Activated T-cell treated with anti-CD3 and anti-CD28 coated beads, Interleukin-2, amount 50 U/mL, for 48 hours (primary cell): ENCODE measurements around the gene ZCRB1.

Experiments used
- DNase-seq, 2 experiments: peaks; one replicate each; pipeline ENCODE4 v3.0.0-alpha.2; 2020

ZCRB1 gene

DNA sequence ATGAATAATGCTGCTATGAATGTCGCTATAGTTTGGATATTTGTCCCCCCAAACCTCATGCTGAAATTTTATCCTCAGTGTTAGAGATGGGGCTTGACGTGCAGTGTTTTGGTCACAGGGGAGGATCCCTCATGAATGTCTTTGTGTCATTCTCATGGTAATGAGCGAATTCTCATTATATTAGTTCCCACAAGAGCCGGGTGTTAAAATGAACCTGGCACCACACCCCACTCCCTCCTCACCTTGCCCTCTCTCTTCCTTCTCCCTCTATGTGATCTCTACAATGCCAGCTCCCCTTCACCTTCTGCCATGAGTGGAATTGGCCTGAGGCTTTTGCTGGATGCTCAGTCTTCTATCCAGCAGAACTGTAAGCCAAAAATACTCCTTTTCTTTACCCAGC, 50.4 kb downstream of the ZCRB1 start:
- DNase-seq, result no peak

DNA sequence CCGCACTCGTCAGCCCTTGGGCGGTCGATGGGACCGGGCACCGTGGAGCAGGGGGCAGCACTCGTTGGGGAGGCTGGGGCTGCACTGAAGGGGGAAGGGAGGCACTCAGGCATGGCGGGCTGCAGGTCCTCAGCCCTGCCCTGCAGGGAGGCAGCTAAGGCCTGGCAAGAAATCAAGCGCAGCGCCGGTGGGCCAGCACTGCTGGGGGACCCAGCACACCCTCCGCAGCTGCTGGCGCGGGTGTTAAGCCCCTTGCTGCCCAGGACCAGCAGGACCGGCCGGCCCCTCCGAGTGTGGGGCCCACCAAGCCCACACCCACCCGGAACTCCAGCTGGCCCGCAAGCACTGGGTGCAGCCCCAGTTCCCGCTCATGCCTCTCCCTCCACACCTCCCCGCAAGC, 52.2 kb downstream of the ZCRB1 start:
- DNase-seq, result no peak

GRCh38 chr12:42270596-42270995, 55.3 kb downstream of the ZCRB1 start:
- no peak for DNase-seq

DNA sequence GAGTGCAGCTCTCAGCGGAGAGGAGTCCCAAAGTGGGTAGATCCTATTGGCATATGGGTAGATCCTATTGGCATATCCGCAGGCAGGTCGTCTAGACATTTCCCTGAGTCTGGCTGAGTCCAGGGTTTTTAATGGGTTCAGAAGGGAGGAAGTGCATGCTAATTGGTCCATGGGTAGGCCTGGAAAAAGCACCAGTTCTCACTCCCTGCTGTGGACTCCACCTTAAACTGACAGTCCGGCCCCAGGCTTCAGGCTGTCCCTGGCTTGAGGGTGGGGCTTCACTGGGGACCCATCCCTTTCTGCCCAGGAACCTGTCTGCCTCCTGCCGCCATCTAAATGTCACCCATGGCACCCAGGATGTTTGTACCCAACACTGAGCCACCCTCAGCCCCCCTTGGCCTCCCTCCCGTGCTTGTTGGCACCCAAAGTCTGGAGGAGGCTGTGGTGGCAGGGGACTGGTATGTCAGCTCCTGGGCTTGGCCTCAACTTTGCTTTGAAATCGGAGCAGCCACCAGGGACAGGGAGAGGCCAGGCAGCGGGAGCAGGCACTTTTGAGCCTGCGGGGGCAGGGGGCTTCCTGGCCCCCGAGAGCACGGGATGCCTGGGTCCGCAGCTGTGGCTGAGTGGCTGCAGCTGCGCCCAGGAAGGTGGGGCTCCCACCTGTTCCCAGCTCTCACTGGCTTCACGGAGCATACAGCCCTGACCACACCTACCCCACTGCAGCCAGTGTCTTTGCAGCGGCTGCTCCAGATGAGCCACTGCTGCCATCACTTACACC, 58.3 kb downstream of the ZCRB1 start:
- DNase-seq, result no peak

GRCh38 chr12:42266579-42267230, 59.2 kb downstream of the ZCRB1 start:
- no peak for DNase-seq

DNA sequence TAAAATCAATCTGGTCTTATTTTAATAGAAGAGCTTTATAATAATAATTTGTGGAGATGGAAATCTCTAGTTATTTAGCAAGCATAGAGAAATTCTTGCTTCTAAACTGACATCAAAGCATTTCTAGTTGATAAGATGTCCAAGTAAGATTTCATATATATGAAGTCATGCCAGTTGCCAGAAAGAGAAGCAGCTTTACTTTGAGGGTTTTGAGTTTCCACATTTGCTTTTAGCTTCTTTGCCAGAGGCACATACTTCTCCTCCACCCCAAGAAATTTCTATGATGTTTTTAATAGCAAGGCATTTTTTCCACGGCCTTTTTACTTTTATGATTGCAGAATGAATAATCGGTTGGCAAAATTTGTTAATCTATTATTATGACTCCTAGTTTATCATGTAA, 63.6 kb downstream of the ZCRB1 start:
- DNase-seq, result no peak
